HG03159 (cell line): ENCODE measurements around the gene FBXW7.

Experiments used
- ATAC-seq: cut with Tn5 transposase; IDR thresholded peaks from one replicate; pipeline ENCODE4 v1.9.1; 2021; ENCODE audit warnings: mild to moderate bottlenecking, moderate library complexity; ENCODE audit not compliant: unreplicated experiment

FBXW7 gene

GRCh38 chr4:152380919-152381318, 155.0 kb downstream of the FBXW7 start:
- no peak for ATAC-seq

GRCh38 chr4:152380185-152380584, 155.7 kb downstream of the FBXW7 start:
- ATAC-seq, result no peak

DNA sequence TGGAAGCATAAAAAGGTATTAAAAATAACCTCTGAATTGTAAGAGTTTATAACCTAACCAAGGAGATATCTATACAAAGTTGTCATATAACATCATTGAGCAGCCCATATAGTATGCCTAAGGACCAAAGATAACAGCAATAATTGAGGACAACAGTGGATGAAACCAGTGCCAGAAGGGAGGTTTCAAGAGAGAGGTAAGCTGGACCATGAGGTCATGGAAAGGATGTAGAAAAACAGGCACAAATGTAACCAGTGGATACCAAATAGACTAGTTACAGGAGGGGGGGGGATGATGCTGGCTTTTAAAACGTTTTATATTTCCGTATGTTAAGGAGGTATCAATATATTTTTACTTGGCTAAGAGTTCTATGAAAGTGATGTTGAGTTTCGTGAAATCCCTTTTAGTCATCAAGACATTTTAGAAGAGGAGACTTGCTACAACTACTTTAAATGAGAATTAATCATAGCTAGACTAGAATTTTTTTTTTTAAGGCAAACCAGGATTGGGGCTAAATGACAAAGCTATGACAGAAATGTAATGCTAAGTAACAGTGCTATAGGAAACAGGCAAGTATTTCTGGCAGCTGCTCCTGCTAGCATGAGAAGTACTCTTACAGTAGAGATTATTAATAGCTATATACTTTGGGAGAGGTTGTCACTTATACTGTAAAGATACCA, 161.1 kb downstream of the FBXW7 start:
- ATAC-seq, result no peak

GRCh38 chr4:152374153-152374552, 161.7 kb downstream of the FBXW7 start:
- no peak for ATAC-seq

DNA sequence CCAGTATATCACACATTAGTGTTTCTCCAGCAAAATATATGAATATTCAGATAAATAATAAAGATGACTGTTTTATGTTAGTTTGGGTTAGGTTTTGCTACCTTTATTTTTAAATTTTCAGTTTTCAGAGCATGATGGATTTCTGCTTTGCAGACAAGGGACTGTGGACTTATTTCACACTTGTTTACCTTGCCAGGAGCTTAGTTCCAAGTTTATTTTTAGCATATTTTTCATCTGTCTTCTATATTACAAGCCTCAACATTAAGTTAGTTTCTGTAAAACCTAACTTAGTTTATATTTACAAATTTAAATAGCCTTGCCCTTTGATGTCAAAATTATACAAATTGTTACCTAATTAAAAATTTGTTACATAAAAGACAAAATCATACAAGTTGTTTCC, 163.4 kb downstream of the FBXW7 start:
- no peak for ATAC-seq

DNA sequence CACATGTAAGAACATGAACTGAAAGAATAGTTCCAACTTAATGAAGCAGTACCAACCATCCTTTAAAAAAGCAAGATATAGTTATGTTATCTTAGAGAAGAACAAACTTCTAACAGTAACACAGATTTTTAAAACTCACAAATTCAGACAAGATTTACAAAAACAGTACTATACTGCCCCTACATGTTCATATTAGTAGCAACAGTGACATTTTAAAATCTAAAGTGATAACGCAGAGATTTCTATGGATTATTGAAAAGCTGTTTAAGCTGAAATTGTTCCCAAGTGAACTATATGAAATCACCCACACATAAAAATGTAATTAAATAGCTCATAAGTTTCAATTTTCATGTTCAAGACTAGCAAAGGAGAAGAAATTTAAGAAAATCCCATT, 166.0 kb downstream of the FBXW7 start:
- ATAC-seq, result no peak

GRCh38 chr4:152369203-152369901, 166.5 kb downstream of the FBXW7 start:
- no peak for ATAC-seq

- no peak for ATAC-seq
These were observed 167.9 kb downstream of the FBXW7 start for GRCh38 chr4:152368001-152368400.

GRCh38 chr4:152364883-152365282, 171.0 kb downstream of the FBXW7 start:
- no peak for ATAC-seq

- no peak for ATAC-seq
These were observed 171.5 kb downstream of the FBXW7 start for GRCh38 chr4:152364383-152364782.

DNA sequence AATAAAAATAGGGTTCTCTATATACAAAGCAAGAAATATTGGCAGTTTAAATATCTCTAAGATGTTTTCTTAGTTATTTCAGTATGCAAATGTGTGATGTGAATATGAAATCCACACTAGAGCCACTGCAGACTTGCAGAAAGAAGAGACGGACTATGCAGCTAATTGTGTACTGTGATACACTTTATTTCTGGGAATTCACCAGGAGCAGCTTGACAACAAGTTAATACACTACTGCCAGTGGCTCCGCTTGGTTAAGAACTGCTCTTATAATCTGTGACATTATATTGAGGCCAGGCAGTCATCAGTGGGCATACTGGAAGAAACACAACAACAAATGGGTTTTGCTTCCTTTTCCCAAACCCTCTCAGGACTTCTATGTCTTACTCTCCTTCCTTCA, 172.0 kb downstream of the FBXW7 start:
- ATAC-seq, result no peak

GRCh38 chr4:152363086-152363485, 172.8 kb downstream of the FBXW7 start:
- no peak for ATAC-seq

- ATAC-seq, result no peak
These were observed 175.9 kb downstream of the FBXW7 start for GRCh38 chr4:152360045-152360410.

DNA sequence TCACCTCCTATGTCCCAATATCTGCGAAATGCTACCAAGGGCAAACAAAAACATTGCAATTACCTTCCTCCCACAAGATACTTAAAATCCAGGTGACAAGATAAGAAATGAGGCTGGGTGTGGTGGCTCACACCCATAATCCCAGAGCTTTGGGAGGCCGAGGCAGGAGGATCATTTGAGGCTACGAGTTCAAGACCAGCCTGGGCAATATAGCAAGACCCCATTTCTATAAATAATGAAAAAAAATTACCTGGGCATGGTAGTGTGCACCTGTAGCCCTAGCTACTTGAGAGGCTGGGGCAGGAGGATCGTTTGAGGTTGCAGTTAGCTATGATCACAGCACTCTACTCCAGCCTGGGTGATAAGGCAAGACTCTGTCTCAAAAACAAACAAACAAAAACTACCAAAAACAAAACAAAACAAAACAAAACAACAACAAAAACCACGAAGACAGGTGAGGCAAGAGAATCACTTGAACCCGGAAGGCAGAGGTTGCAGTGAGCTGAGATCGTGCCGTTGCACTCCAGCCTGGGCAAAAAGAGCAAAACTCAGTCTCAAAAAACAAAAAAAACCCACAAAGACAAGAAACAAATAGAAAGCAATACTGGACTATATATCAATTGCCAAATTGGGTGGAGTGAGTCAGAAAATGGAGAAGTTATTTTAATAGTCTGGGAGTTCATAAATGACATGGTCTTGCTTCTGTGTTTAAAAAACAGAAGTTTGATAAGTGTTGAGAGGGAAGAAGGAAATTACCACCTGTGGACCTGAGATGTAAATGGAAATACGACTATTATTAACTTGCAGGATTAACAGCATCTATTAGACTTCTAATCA, 176.5 kb downstream of the FBXW7 start:
- ATAC-seq, result no peak

DNA sequence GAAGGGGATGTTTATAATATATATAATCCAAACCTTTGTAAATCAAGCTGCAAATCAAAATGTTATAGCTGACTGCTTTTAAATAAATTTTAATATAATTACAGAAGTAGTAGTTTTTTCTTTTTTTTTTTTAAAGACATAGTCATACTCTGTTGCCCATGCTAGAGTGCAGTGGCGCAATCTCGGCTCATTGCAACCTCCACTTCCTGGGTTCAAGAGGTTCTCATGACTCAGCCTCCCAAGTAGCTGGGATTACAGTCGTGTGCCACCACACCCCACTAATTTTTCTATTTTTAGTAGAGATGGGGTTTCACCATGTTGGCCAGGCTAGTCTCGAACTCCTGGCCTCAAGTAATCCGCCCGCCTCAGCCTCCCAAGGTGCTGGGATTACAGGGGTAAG, 178.7 kb downstream of the FBXW7 start:
- no peak for ATAC-seq

GRCh38 chr4:152356428-152357034, 179.4 kb downstream of the FBXW7 start:
- no peak for ATAC-seq

GRCh38 chr4:152352622-152353116, 183.2 kb downstream of the FBXW7 start:
- peak; percentile 72 for ATAC-seq

GRCh38 chr4:152352215-152352614, 183.7 kb downstream of the FBXW7 start:
- ATAC-seq, result no peak

DNA sequence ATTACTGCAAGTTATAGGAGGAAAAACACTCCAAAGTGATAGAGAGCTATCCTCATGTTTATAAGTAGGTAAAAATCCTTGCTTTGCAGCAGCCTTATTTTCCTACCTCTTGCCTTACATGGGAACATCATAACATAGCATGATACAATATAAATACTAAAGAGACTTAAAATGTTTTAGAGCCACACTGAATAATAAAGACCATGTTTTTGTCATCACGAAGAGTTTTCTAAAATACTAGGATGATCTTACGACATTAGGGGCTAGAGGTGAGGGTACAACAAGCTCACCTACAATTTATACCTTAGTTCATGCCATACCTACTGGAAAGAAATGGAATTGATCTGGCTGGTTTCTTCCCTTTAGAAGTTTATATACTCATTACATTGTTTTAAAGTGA, 184.8 kb downstream of the FBXW7 start:
- no peak for ATAC-seq

GRCh38 chr4:152348670-152349069, 187.2 kb downstream of the FBXW7 start:
- ATAC-seq, result no peak

DNA sequence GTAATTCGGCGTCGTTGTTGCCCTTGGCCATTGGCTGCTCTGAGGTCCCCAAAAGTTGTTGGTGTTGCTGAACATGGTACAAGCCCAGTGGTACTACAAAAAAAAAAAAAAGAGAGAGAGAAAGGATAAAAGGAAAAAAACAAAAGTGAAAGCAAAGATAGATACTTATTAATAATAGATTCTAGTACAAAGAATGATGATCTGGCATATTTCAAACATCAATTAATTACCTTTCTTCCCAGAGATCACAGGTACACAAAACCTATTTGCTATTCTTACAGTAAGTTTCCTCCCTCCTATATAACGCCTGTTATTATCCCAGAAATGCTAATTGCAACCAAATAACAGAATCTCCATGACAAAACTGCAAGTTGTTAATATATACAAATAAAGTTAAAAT, 188.9 kb downstream of the FBXW7 start:
- ATAC-seq, result no peak
